GM23338 (cell line): Measurements from ENCODE around the gene SH3TC1. TPM values are rescaled to one million over a fixed set of nuclear protein-coding genes. Genes with fewer than 3 reads are reported as not detected.

Source experiments
- ATAC-seq: fragments of 200-7000 bp; cut with Tn5 transposase; 3 replicates; pipeline ENCODE4 v1.9.1; 2020
- DNase-seq: peaks from one replicate; pipeline ENCODE4 v3.0.0-alpha.2; 2015; ENCODE audit warnings: low spot score
- H2AFZ ChIP-seq: fragments of 200-600 bp; sonication (generic); 2 replicates; pipeline ENCODE4 v1.8.0; 2016; ENCODE audit warnings: antibody characterized with exemption, mild to moderate bottlenecking, moderate library complexity
- H3F3A ChIP-seq: fragments of 200-600 bp; sonication (generic); replicated peaks from 2 replicates; pipeline ENCODE4 v1.8.0; 2017; ENCODE audit warnings: antibody characterized with exemption, mixed run types, low read depth
- H3K27ac ChIP-seq: fragments of 200-600 bp; sonication (generic); 2 replicates; pipeline ENCODE4 v1.6.1; 2016; ENCODE audit warnings: low read depth
- H3K27me3 ChIP-seq: fragments of 200-600 bp; sonication (generic); 2 replicates; pipeline ENCODE4 v1.8.0; 2016; ENCODE audit warnings: mild to moderate bottlenecking, mixed run types, moderate library complexity; ENCODE audit not compliant: insufficient read depth
- H3K36me3 ChIP-seq: fragments of 200-600 bp; sonication (generic); 2 replicates; pipeline ENCODE4 v1.8.0; 2016; ENCODE audit warnings: mild to moderate bottlenecking; ENCODE audit not compliant: insufficient read depth
- H3K4me1 ChIP-seq: fragments of 200-600 bp; sonication (generic); 2 replicates; pipeline ENCODE4 v1.8.0; 2016; ENCODE audit warnings: mild to moderate bottlenecking, moderate library complexity; ENCODE audit not compliant: insufficient read depth
- H3K4me2 ChIP-seq: fragments of 200-600 bp; sonication (generic); 2 replicates; pipeline ENCODE4 v1.7.1; 2017; ENCODE audit warnings: mixed run types
- H3K4me3 ChIP-seq: fragments of 200-600 bp; sonication (generic); 2 replicates; pipeline ENCODE4 v1.6.1; 2016; ENCODE audit warnings: mixed run types
- H3K79me2 ChIP-seq: fragments of 200-600 bp; sonication (generic); replicated peaks from 2 replicates; pipeline ENCODE4 v1.8.0; 2017; ENCODE audit warnings: mild to moderate bottlenecking; ENCODE audit not compliant: insufficient read depth
- H3K9me2 ChIP-seq: fragments of 200-600 bp; sonication (generic); 2 replicates; pipeline ENCODE4 v1.8.0; 2017; ENCODE audit not compliant: insufficient read depth
- H4K20me1 ChIP-seq: fragments of 200-600 bp; sonication (generic); replicated peaks from 2 replicates; pipeline ENCODE4 v1.8.0; 2017; ENCODE audit warnings: mild to moderate bottlenecking; ENCODE audit not compliant: insufficient read depth
- H3K27ac Mint-ChIP-seq: 2 replicates; pipeline ENCODE4 v1.8.0; 2020; ENCODE audit warnings: inconsistent platforms, mild to moderate bottlenecking, moderate library complexity, mixed read lengths
- H3K27me3 Mint-ChIP-seq: 3 replicates; pipeline ENCODE4 v1.8.0; 2022; ENCODE audit warnings: low read depth, mild to moderate bottlenecking, moderate library complexity, mixed read lengths, inconsistent platforms; ENCODE audit not compliant: insufficient read depth, poor library complexity
- H3K36me3 Mint-ChIP-seq: 3 replicates; pipeline ENCODE4 v1.8.0; 2021; ENCODE audit warnings: low read depth, mild to moderate bottlenecking, inconsistent platforms, moderate library complexity, mixed read lengths
- H3K4me1 Mint-ChIP-seq: 3 replicates; pipeline ENCODE4 v1.8.0; 2020; ENCODE audit warnings: mild to moderate bottlenecking, inconsistent platforms, mixed read lengths
- H3K4me3 Mint-ChIP-seq: 3 replicates; pipeline ENCODE4 v1.8.0; 2021; ENCODE audit warnings: moderate library complexity, mild to moderate bottlenecking, inconsistent platforms, mixed read lengths
- H3K9me3 Mint-ChIP-seq: 3 replicates; pipeline ENCODE4 v1.8.0; 2020; ENCODE audit warnings: moderate library complexity, mild to moderate bottlenecking, inconsistent platforms, mixed read lengths
- CREB1 ChIP-seq: fragments of 250-450 bp; sonication (Bioruptor Pico); IDR thresholded peaks from 2 replicates; pipeline ENCODE4 v1.5.0; 2020; ENCODE audit warnings: low read depth, mild to moderate bottlenecking, moderate library complexity
- CTCF ChIP-seq, 2 experiments: fragments of 200-600 bp in 1 of 2; sonication (generic) in 1 of 2; conservative IDR thresholded peaks; 2 replicates each; pipeline versions ENCODE4 v1.5.1 to v1.6.1; 2016 to 2017; ENCODE audit warnings: antibody characterized with exemption in 2 of 2, low read depth in 2 of 2, mild to moderate bottlenecking in 2 of 2, moderate library complexity in 1 of 2
- ETS1 ChIP-seq: IDR thresholded peaks from 2 replicates; pipeline ENCODE4 v1.6.1; 2016; ENCODE audit warnings: antibody characterized with exemption
- EZH2 ChIP-seq: fragments of 200-600 bp; sonication (generic); IDR thresholded peaks from one replicate; pipeline ENCODE4 v1.8.0; 2017; ENCODE audit warnings: antibody characterized with exemption, mild to moderate bottlenecking, low read depth; ENCODE audit not compliant: unreplicated experiment
- EZH2phosphoT487 ChIP-seq: fragments of 200-600 bp; sonication (generic); IDR thresholded peaks from one replicate; pipeline ENCODE4 v1.8.1; 2018; ENCODE audit warnings: antibody characterized with exemption; ENCODE audit not compliant: unreplicated experiment
- JUNB ChIP-seq: IDR thresholded peaks from one replicate; pipeline ENCODE4 v1.6.1; 2016; ENCODE audit warnings: antibody characterized with exemption; ENCODE audit not compliant: unreplicated experiment
- NANOG ChIP-seq: IDR thresholded peaks from 2 replicates; pipeline ENCODE4 v1.6.1; 2016; ENCODE audit warnings: antibody characterized with exemption, borderline replicate concordance
- POLR2AphosphoS5 ChIP-seq: IDR thresholded peaks from 2 replicates; pipeline ENCODE4 v1.6.1; 2016; ENCODE audit warnings: antibody characterized with exemption, low read depth
- REST ChIP-seq: IDR thresholded peaks from one replicate; pipeline ENCODE4 v1.6.1; 2018; ENCODE audit warnings: antibody characterized with exemption; ENCODE audit not compliant: unreplicated experiment
- STAT1 ChIP-seq: IDR thresholded peaks from one replicate; pipeline ENCODE4 v1.6.1; 2016; ENCODE audit warnings: antibody characterized with exemption; ENCODE audit not compliant: unreplicated experiment
- ZNF114 ChIP-seq: fragments of 250-450 bp; sonication (Bioruptor Pico); IDR thresholded peaks from 2 replicates; pipeline ENCODE4 v1.5.0; 2020; ENCODE audit warnings: mild to moderate bottlenecking, moderate library complexity
- ZNF331 ChIP-seq: fragments of 250-450 bp; sonication (Bioruptor Pico); IDR thresholded peaks from 2 replicates; pipeline ENCODE4 v1.5.0; 2020; ENCODE audit warnings: low read depth, mild to moderate bottlenecking, moderate library complexity
- polyA plus RNA-seq: library from polyadenylated mRNA; unstranded; fragments of >200 nt; fragmentation: Nextera tagmentation; extraction: Ambion mirVana; gene quantifications from 2 replicates; pipeline ENCODE4 v1.2.1, GENCODE V29; 2016
- total RNA-seq: library from RNA; depleted of rRNA; stranded (reverse); fragments of >200 nt; shearing (Covaris generic); gene quantifications from 2 replicates; pipeline ENCODE4 v1.2.3, GENCODE V29; 2014

The SH3TC1 gene
- total and polyA plus RNA-seq, 2 experiments from 2014 or later = 0.07 TPM; not detected in 1

- H3K27ac Mint-ChIP-seq = no peak overlapping the region
- Histone ChIP-seq H2AFZ (no peak overlapping the region), H3K27me3 (peaks cover 9% of the 10 kb centered on the region), H4K20me1 (no peaks in the 10 kb centered on the region), H3F3A (no peaks in the 10 kb centered on the region), H3K4me3 (no peak overlapping the region), H3K79me2 (no peaks in the 10 kb centered on the region), H3K4me2 (no peak overlapping the region), H3K27ac (no peak overlapping the region), H3K4me1 (no peaks in the 10 kb centered on the region), H3K9me2 (no peaks in the 10 kb centered on the region), H3K36me3 (no peaks in the 10 kb centered on the region)
- ATAC-seq = no peak
- no peak overlapping the region for H3K4me3 Mint-ChIP-seq
- TF ChIP-seq ZNF114 (no peak), CREB1 (CRISPR knock-in tag) (no peak), POLR2AphosphoS5 (no peak), EZH2phosphoT487 (no peak), ZNF331 (no peak), ETS1 (no peak), EZH2 (no peak), JUNB (no peak), CTCF (conservative IDR thresholded peaks at IDR 0.05; ENCODE audit: low read depth in 2 of 2) (no peak), REST (no peak), NANOG (no peak)
- H3K27me3 Mint-ChIP-seq = peaks cover 15% of the 10 kb centered on the region
- H3K9me3 Mint-ChIP-seq = no peaks in the 10 kb centered on the region
- H3K4me1 Mint-ChIP-seq = peaks cover 14% of the 10 kb centered on the region
- no peaks in the 10 kb centered on the region for H3K36me3 Mint-ChIP-seq
- DNase-seq = no peak
Observed at GRCh38 chr4:8152865-8153257, 46.2 kb upstream of the SH3TC1 start.

GRCh38 chr4:8153441-8153840 is 45.6 kb upstream of the SH3TC1 start:
- Histone ChIP-seq H2AFZ (no peak overlapping the region), H3K9me2 (no peaks in the 10 kb centered on the region), H3K27ac (no peak overlapping the region), H3K4me3 (no peak overlapping the region), H3K4me1 (no peaks in the 10 kb centered on the region), H4K20me1 (no peaks in the 10 kb centered on the region), H3K36me3 (no peaks in the 10 kb centered on the region), H3F3A (no peaks in the 10 kb centered on the region), H3K4me2 (no peak overlapping the region), H3K27me3 (peaks cover 15% of the 10 kb centered on the region), H3K79me2 (no peaks in the 10 kb centered on the region)
- H3K27ac Mint-ChIP-seq = no peak overlapping the region
- peaks cover 15% of the 10 kb centered on the region for H3K27me3 Mint-ChIP-seq
- H3K4me1 Mint-ChIP-seq = peaks cover 14% of the 10 kb centered on the region
- no peaks in the 10 kb centered on the region for H3K36me3 Mint-ChIP-seq
- H3K9me3 Mint-ChIP-seq = no peaks in the 10 kb centered on the region
- DNase-seq (no peak), ATAC-seq (no peak)
- no peak overlapping the region for H3K4me3 Mint-ChIP-seq
- TF ChIP-seq JUNB (no peak), NANOG (no peak), STAT1 (no peak), EZH2 (no peak), EZH2phosphoT487 (no peak), ETS1 (no peak)
